Panc1 (cell line): ENCODE results near the gene PDGFA. TPM values are rescaled to one million over a fixed set of nuclear protein-coding genes. Genes with fewer than 3 reads are reported as not detected.
A peak's percentile ranks its signal among the peaks of the same experiment; 100 is the strongest.

ENCODE experiments used
- ATAC-seq: fragments of 200-7000 bp; cut with Tn5 transposase; 2 replicates; pipeline ENCODE4 v1.9.1; 2020; ENCODE audit warnings: mild to moderate bottlenecking, moderate library complexity
- BruUV-seq: library from RNA; stranded (reverse); fragments of 400-500 nt; replicated peaks from 2 replicates; lab custom pipeline; 2021; lab: Mats Ljungman, UMichigan
- CTCF ChIA-PET: fragments of 300-600 bp; sonication (Branson Sonifier 250); formaldehyde crosslinking; loops from one replicate; lab custom pipeline; 2022; ENCODE audit warnings: antibody characterized with exemption; lab: Charles Lee
- POLR2A ChIA-PET: fragments of 300-600 bp; sonication (Branson Sonifier 250); formaldehyde crosslinking; loops from one replicate; lab custom pipeline; 2022; ENCODE audit warnings: antibody characterized with exemption; lab: Charles Lee
- DNase-seq: peaks from one replicate; pipeline ENCODE4 v3.0.0-alpha.2; 2010; ENCODE audit warnings: low read depth, low spot score
- H3K27ac ChIP-seq: 2 replicates; pipeline ENCODE4 v1.5.1; 2011; ENCODE audit warnings: mild to moderate bottlenecking, low read length, inconsistent platforms
- H3K27me3 ChIP-seq: fragments of 200-500 bp; sonication (Bioruptor generic); 2 replicates; pipeline ENCODE4 v1.6.0; 2014; ENCODE audit warnings: low read length, inconsistent platforms; ENCODE audit not compliant: control insufficient read depth, insufficient read depth
- H3K36me3 ChIP-seq: fragments of 200-500 bp; sonication (Bioruptor generic); 2 replicates; pipeline ENCODE4 v1.5.1; 2014; ENCODE audit warnings: inconsistent platforms, mild to moderate bottlenecking, low read length, moderate library complexity; ENCODE audit not compliant: control insufficient read depth, insufficient read depth
- H3K4me1 ChIP-seq: 2 replicates; pipeline ENCODE4 v1.5.1; 2011; ENCODE audit warnings: inconsistent platforms, mild to moderate bottlenecking, low read length, moderate library complexity; ENCODE audit not compliant: control insufficient read depth, insufficient read depth
- H3K4me3 ChIP-seq, 2 experiments: 2 replicates each; pipeline ENCODE4 v1.5.1; 2011 to 2012; ENCODE audit warnings: low read depth in 2 of 2, low read length in 2 of 2, mild to moderate bottlenecking in 2 of 2, inconsistent platforms in 1 of 2, moderate library complexity in 1 of 2
- H3K9me3 ChIP-seq: fragments of 200-500 bp; sonication (Bioruptor generic); 2 replicates; pipeline ENCODE4 v1.5.1; 2014; ENCODE audit warnings: low read depth, mild to moderate bottlenecking, inconsistent platforms, low read length, moderate library complexity; ENCODE audit not compliant: control insufficient read depth, insufficient read depth
- CTCF ChIP-seq: fragments of 450-650 bp; IDR thresholded peaks from 2 replicates; pipeline ENCODE4 v1.5.1; 2017; ENCODE audit warnings: mild to moderate bottlenecking
- POLR2AphosphoS5 ChIP-seq: IDR thresholded peaks from 2 replicates; pipeline ENCODE4 v1.6.1; 2012; ENCODE audit warnings: mild to moderate bottlenecking, low read depth, low read length, moderate library complexity
- REST ChIP-seq, 2 experiments: IDR thresholded peaks; 2 replicates each; pipeline ENCODE4 v1.6.1; 2011 to 2012; ENCODE audit warnings: low read depth in 2 of 2, control low read depth in 1 of 2, low read length in 1 of 2, mild to moderate bottlenecking in 1 of 2, moderate library complexity in 1 of 2; ENCODE audit not compliant: insufficient read depth in 1 of 2
- SIN3A ChIP-seq: IDR thresholded peaks from 2 replicates; pipeline ENCODE4 v1.6.1; 2012; ENCODE audit warnings: low read depth, mild to moderate bottlenecking, low read length, moderate library complexity, borderline replicate concordance; ENCODE audit not compliant: insufficient read depth
- TCF7L2 ChIP-seq: IDR thresholded peaks from 2 replicates; pipeline ENCODE4 v1.6.1; 2011; ENCODE audit warnings: mild to moderate bottlenecking, low read depth, low read length, inconsistent platforms
- in situ Hi-C: cut with HindIII; loops from 2 replicates; pipeline ENCODE4 v1.10.0; 2016; ENCODE audit warnings: low sequenced_read_pairs, low pct_unique_long_range_greater_than_20kb
- intact Hi-C: fragments of 100-400 bp; cut with micrococcal nuclease; formaldehyde crosslinking; loops from one replicate; pipeline ENCODE4 v1.10.0; 2022; ENCODE audit not compliant: unreplicated experiment
- total RNA-seq: library from RNA; stranded (reverse); gene quantifications from one replicate; pipeline ENCODE4 v1.2.1, GENCODE V29; 2021; ENCODE audit not compliant: unreplicated experiment

Gene PDGFA
- total RNA-seq, 1 experiment from 2014 or later, result 18.5 TPM

- Histone ChIP-seq H3K4me3 (no peak overlapping the region), H3K4me1 (peaks cover 39% of the 10 kb centered on the region), H3K9me3 (no peaks in the 10 kb centered on the region), H3K36me3 (no peaks in the 10 kb centered on the region), H3K27me3 (no peaks in the 10 kb centered on the region), H3K27ac (peak overlapping the region; percentile 84)
- BruUV-seq, result no TSS peak
- DNase-seq (no peak), ATAC-seq (peak; percentile 2; the same call in 1 of the 2 replicates)
- ChIA-PET POLR2A (interaction anchor here (0.6 to 1.1 kb wide), 3 partner anchors 95 to 232 kb away, joined by 3 to 5 read pairs (median 3); no protein-coding TSS in a partner anchor), CTCF (no interaction called here)
- in situ Hi-C loops, result no loop called here
- no peak for TF ChIP-seq TCF7L2
- TF ChIP-seq SIN3A, result no peak
- TF ChIP-seq CTCF, result no peak
- no peak for TF ChIP-seq POLR2AphosphoS5
- intact Hi-C loops, result no loop called here
These were observed 19.4 kb upstream of the PDGFA start for GRCh38 chr7:538764-539685.

GRCh38 chr7:537911-538634, 18.4 kb upstream of the PDGFA start:
- in situ Hi-C loops, result no loop called here

GRCh38 chr7:536231-536630, 16.6 kb upstream of the PDGFA start:
- Histone ChIP-seq H3K9me3 (no peaks in the 10 kb centered on the region), H3K27me3 (no peaks in the 10 kb centered on the region), H3K36me3 (no peaks in the 10 kb centered on the region), H3K4me1 (peaks cover 33% of the 10 kb centered on the region), H3K27ac (no peak overlapping the region), H3K4me3 (no peak overlapping the region)
- in situ Hi-C loops, result no loop called here
- no peak for DNase-seq
- CTCF ChIA-PET, result interaction anchor here (0.7 kb wide), 1 partner anchor 279 kb away, joined by 4 read pairs; no protein-coding TSS in a partner anchor
- TF ChIP-seq CTCF (no peak), TCF7L2 (no peak), REST (IDR thresholded peaks at IDR 0.05; ENCODE audit: insufficient read depth in 1 of 2, low read depth in 2 of 2, low read length in 1 of 2) (no peak), SIN3A (no peak), POLR2AphosphoS5 (no peak)
- intact Hi-C loops, result no loop called here
- ATAC-seq, result no peak
- POLR2A ChIA-PET, result no interaction called here
- no TSS peak for BruUV-seq

More at GRCh38 chr7:537911-538634, 18.4 kb upstream of the PDGFA start:
- POLR2A ChIA-PET, result interaction anchor here (0.6 to 1.1 kb wide), 3 partner anchors 23 to 233 kb away, joined by 3 to 8 read pairs (median 5); no protein-coding TSS in a partner anchor
- Histone ChIP-seq H3K36me3 (no peaks in the 10 kb centered on the region), H3K4me1 (peaks cover 34% of the 10 kb centered on the region), H3K27ac (peak overlapping the region; percentile 84), H3K4me3 (no peak overlapping the region), H3K9me3 (no peaks in the 10 kb centered on the region), H3K27me3 (no peaks in the 10 kb centered on the region)
- intact Hi-C loops, result no loop called here
- no peak for TF ChIP-seq TCF7L2
- peak; percentile 32; the same call in 1 of the 2 replicates for TF ChIP-seq POLR2AphosphoS5
- CTCF ChIA-PET, result no interaction called here
- peak; percentile 73 for DNase-seq
- peak; percentile 88 for ATAC-seq
- BruUV-seq, result no TSS peak
